Right atrium auricular region (tissue), 2 donors: Measurements from ENCODE around the gene CNPY1. TPM values are rescaled to one million over a fixed set of nuclear protein-coding genes. Genes with fewer than 3 reads are reported as not detected.

Experiments used
- DNase-seq: peaks from one replicate; pipeline ENCODE4 v3.0.0-alpha.2; 2019; ENCODE audit warnings: low spot score
- H3K27ac ChIP-seq, 2 donors: fragments of 200-600 bp; sonication (generic); 1 replicate in 1 of 2; 2 replicates in 1 of 2; pipeline ENCODE4 v1.5.1; 2016 to 2019
- H3K27me3 ChIP-seq, 2 donors: fragments of 200-600 bp; sonication (generic); one replicate each; pipeline versions ENCODE4 v1.5.1 to v1.6.0; 2017 to 2019
- H3K36me3 ChIP-seq: fragments of 200-600 bp; sonication (generic); one replicate; pipeline ENCODE4 v1.5.1; 2016
- H3K4me1 ChIP-seq, 2 donors: fragments of 200-600 bp; sonication (generic); one replicate each; pipeline versions ENCODE4 v1.5.1 to v1.6.0; 2017 to 2019
- H3K4me3 ChIP-seq, 2 donors: fragments of 200-600 bp; sonication (generic); 1 replicate in 1 of 2; 2 replicates in 1 of 2; pipeline ENCODE4 v1.5.1; 2017 to 2019; ENCODE audit warnings: mild to moderate bottlenecking in 1 of 2, moderate library complexity in 1 of 2
- H3K9me3 ChIP-seq, 2 donors: fragments of 200-600 bp; sonication (generic); one replicate each; pipeline ENCODE4 v1.5.1; 2019
- CTCF ChIP-seq, 2 donors: fragments of 200-600 bp; sonication (generic); IDR thresholded peaks; one replicate each; pipeline ENCODE4 v1.5.1; 2019; ENCODE audit warnings: antibody characterized with exemption in 2 of 2
- total RNA-seq, 2 donors: library from RNA; depleted of rRNA; stranded (reverse); fragments of >200 nt; gene quantifications; one replicate each; pipeline ENCODE4 v1.1.0, GENCODE V29; 2016

The CNPY1 gene
- total RNA-seq, 2 donors from 2014 or later: not detected

GRCh38 chr7:155490697-155491628, 55.4 kb downstream of the CNPY1 start:
- no peaks in the 10 kb centered on the region for H3K4me1 ChIP-seq
- no peak for TF ChIP-seq CTCF (IDR thresholded peaks at IDR 0.05)
- DNase-seq: no peak
- H3K27me3 ChIP-seq: peaks cover 0 to 4% of the 10 kb centered on the region in 2 donors
- H3K9me3 ChIP-seq: no peaks in the 10 kb centered on the region
- H3K27ac ChIP-seq: no peak overlapping the region
- H3K4me3 ChIP-seq: peak overlapping the region; percentile 14 to 46
- no peaks in the 10 kb centered on the region for H3K36me3 ChIP-seq

- DNase-seq: no peak
- no peak for TF ChIP-seq CTCF (IDR thresholded peaks at IDR 0.05)
- H3K9me3 ChIP-seq: no peaks in the 10 kb centered on the region
- H3K27ac ChIP-seq: no peak overlapping the region
- no peaks in the 10 kb centered on the region for H3K4me1 ChIP-seq
- H3K4me3 ChIP-seq: peak overlapping the region; percentile 14 to 46
- no peaks in the 10 kb centered on the region for H3K36me3 ChIP-seq
- peaks cover 0 to 4% of the 10 kb centered on the region in 2 donors for H3K27me3 ChIP-seq
These were observed 56.3 kb downstream of the CNPY1 start for GRCh38 chr7:155489862-155490696.

GRCh38 chr7:155489158-155489840, 57.1 kb downstream of the CNPY1 start:
- TF ChIP-seq CTCF (IDR thresholded peaks at IDR 0.05): no peak
- H3K4me1 ChIP-seq: no peaks in the 10 kb centered on the region
- no peaks in the 10 kb centered on the region for H3K36me3 ChIP-seq
- H3K27ac ChIP-seq: no peak overlapping the region
- H3K27me3 ChIP-seq: peaks cover 0 to 4% of the 10 kb centered on the region in 2 donors
- H3K4me3 ChIP-seq: no peak overlapping the region
- DNase-seq: no peak
- H3K9me3 ChIP-seq: no peaks in the 10 kb centered on the region

- H3K27ac ChIP-seq: no peak overlapping the region
- peaks cover 0 to 4% of the 10 kb centered on the region in 2 donors for H3K27me3 ChIP-seq
- no peaks in the 10 kb centered on the region for H3K36me3 ChIP-seq
- DNase-seq: no peak
- H3K4me1 ChIP-seq: no peaks in the 10 kb centered on the region
- H3K9me3 ChIP-seq: no peaks in the 10 kb centered on the region
- no peak overlapping the region for H3K4me3 ChIP-seq
- no peak for TF ChIP-seq CTCF (IDR thresholded peaks at IDR 0.05)
These were observed 57.8 kb downstream of the CNPY1 start for GRCh38 chr7:155488483-155489127.
